Neural cell (in vitro differentiated cells): ENCODE results near the gene HELZ2.

Experiments used
- CTCF ChIP-seq: fragments of 450-650 bp; IDR thresholded peaks from 2 replicates; pipeline ENCODE4 v1.5.1; 2014; ENCODE audit warnings: antibody characterized with exemption, mild to moderate bottlenecking, moderate library complexity; ENCODE audit not compliant: poor library complexity, severe bottlenecking
- MXI1 ChIP-seq: fragments of 450-650 bp; conservative IDR thresholded peaks from 2 replicates; pipeline ENCODE4 v1.6.1; 2014; ENCODE audit warnings: antibody characterized with exemption, mild to moderate bottlenecking; ENCODE audit not compliant: poor library complexity, severe bottlenecking
- REST ChIP-seq: IDR thresholded peaks from 2 replicates; pipeline ENCODE4 v1.6.1; 2012; ENCODE audit warnings: borderline replicate concordance
- TAF1 ChIP-seq: IDR thresholded peaks from 2 replicates; pipeline ENCODE4 v1.6.1; 2012; ENCODE audit warnings: low read depth

GRCh38 chr20:63610581-63611435 is 36.8 kb upstream of the HELZ2 start:
- no peak for TF ChIP-seq CTCF
- TF ChIP-seq REST = no peak
- TF ChIP-seq TAF1 = no peak
- no peak for TF ChIP-seq MXI1
